NCI-H748 (cell line): ENCODE measurements around the gene SYTL2.
"Not testable (repeated sequence)": the region's sequence is repeated elsewhere in the genome, so short reads cannot be mapped to it uniquely, and the experiment has no call there.

ENCODE experiments used
- DNase-seq: peaks from one replicate; lab custom pipeline; 2025; ENCODE audit not compliant: unreplicated experiment; lab: John Stamatoyannopoulos, UW

The SYTL2 gene

GRCh38 chr11:85698195-85698594 lies 112.7 kb downstream of the SYTL2 start:
- DNase-seq, result no peak

- DNase-seq, result no peak
These were observed 113.2 kb downstream of the SYTL2 start for GRCh38 chr11:85697747-85698146.

- no peak for DNase-seq
These were observed 115.4 kb downstream of the SYTL2 start for GRCh38 chr11:85695546-85695945.

- peak; percentile 17 for DNase-seq
These were observed 116.5 kb downstream of the SYTL2 start for GRCh38 chr11:85694385-85694980.

GRCh38 chr11:85685820-85686459 lies 125.0 kb downstream of the SYTL2 start, which contains the start of gene CCDC89:
TSS of gene CCDC89 (minus strand) at chr11:85686195. CDS start at chr11:85686130, 65 bp downstream.
- DNase-seq, result peak; percentile 94

- DNase-seq, result peak; percentile 35
These were observed 125.7 kb downstream of the SYTL2 start for GRCh38 chr11:85685125-85685819.

- DNase-seq, result peak; percentile 75
These were observed 128.3 kb downstream of the SYTL2 start for GRCh38 chr11:85682330-85683305.

- DNase-seq, result peak; percentile 6
These were observed 130.0 kb downstream of the SYTL2 start for GRCh38 chr11:85680897-85681296.

- DNase-seq, result no peak
These were observed 131.4 kb downstream of the SYTL2 start for GRCh38 chr11:85679576-85679975.

- DNase-seq, result no peak
These were observed 137.5 kb downstream of the SYTL2 start for GRCh38 chr11:85673393-85673792.

- DNase-seq, result no peak
These were observed 138.6 kb downstream of the SYTL2 start for GRCh38 chr11:85672105-85672902.

GRCh38 chr11:85670949-85671663 lies 139.8 kb downstream of the SYTL2 start:
- DNase-seq, result not testable (repeated sequence)

- DNase-seq, result no peak
These were observed 142.8 kb downstream of the SYTL2 start for GRCh38 chr11:85668157-85668556.

GRCh38 chr11:85666687-85667086 lies 144.3 kb downstream of the SYTL2 start:
- DNase-seq, result no peak

GRCh38 chr11:85665733-85666132 lies 145.2 kb downstream of the SYTL2 start:
- no peak for DNase-seq

- peak; percentile 91 for DNase-seq
These were observed 146.1 kb downstream of the SYTL2 start, which contains the start of gene CREBZF for GRCh38 chr11:85664615-85665481. TSS of gene CREBZF (minus strand) at chr11:85665129. CDS start at chr11:85664875, 254 bp downstream.

GRCh38 chr11:85663753-85664614 lies 147.0 kb downstream of the SYTL2 start:
- peak; percentile 72 for DNase-seq
